IMR-90 (cell line): Measurements from ENCODE around the gene NRARP. TPM values are rescaled to one million over a fixed set of nuclear protein-coding genes. Genes with fewer than 3 reads are reported as not detected.

Experiments
- ATAC-seq: fragments of 200-7000 bp; cut with Tn5 transposase; 2 replicates; pipeline ENCODE4 v1.9.1; 2020; ENCODE audit warnings: low read depth, mild to moderate bottlenecking, moderate library complexity
- BruUV-seq: library from RNA; stranded (reverse); fragments of 400-500 nt; replicated peaks from 2 replicates; lab custom pipeline; 2021; lab: Mats Ljungman, UMichigan
- CTCF ChIA-PET: fragments of 300-600 bp; formaldehyde crosslinking; extraction: SDS; loops from one replicate; lab custom pipeline; 2021; ENCODE audit warnings: antibody characterized with exemption; lab: Yijun Ruan, JAX
- POLR2A ChIA-PET: fragments of 300-600 bp; sonication (Branson Sonifier 250); formaldehyde crosslinking; loops from one replicate; lab custom pipeline; 2022; ENCODE audit warnings: antibody characterized with exemption; ENCODE audit not compliant: unreplicated experiment; lab: Charles Lee
- DNase-seq: peaks from one replicate; pipeline ENCODE4 v3.0.0; 2013
- H2AFZ ChIP-seq: replicated peaks from 2 replicates; pipeline ENCODE3; 2013; ENCODE audit warnings: low read length, mild to moderate bottlenecking; ENCODE audit not compliant: poor library complexity
- H2AK5ac ChIP-seq: 2 replicates; pipeline ENCODE4 v1.6.1; 2013; ENCODE audit warnings: low read depth, low read length, inconsistent platforms
- H2AK9ac ChIP-seq: replicated peaks from 2 replicates; pipeline ENCODE3; 2013; ENCODE audit warnings: mild to moderate bottlenecking, low read depth, low read length, moderate library complexity; ENCODE audit not compliant: poor library complexity
- H2BK120ac ChIP-seq: 2 replicates; pipeline ENCODE4 v1.6.1; 2013; ENCODE audit warnings: low read depth, low read length, inconsistent platforms
- H2BK15ac ChIP-seq: 3 replicates; pipeline ENCODE4 v1.6.1; 2013; ENCODE audit warnings: low read depth, low read length, inconsistent platforms
- H2BK20ac ChIP-seq: 2 replicates; pipeline ENCODE4 v1.6.1; 2013; ENCODE audit warnings: low read depth, mild to moderate bottlenecking, inconsistent platforms, low read length, moderate library complexity
- H2BK5ac ChIP-seq: 2 replicates; pipeline ENCODE4 v1.6.1; 2013; ENCODE audit warnings: mild to moderate bottlenecking, low read depth, low read length, inconsistent platforms; ENCODE audit not compliant: poor library complexity, severe bottlenecking
- H3K14ac ChIP-seq: replicated peaks from 2 replicates; pipeline ENCODE4 v1.6.1; 2013; ENCODE audit warnings: low read depth, low read length, inconsistent platforms
- H3K18ac ChIP-seq: 2 replicates; pipeline ENCODE4 v1.6.1; 2013; ENCODE audit warnings: low read depth, low read length, control low read depth
- H3K23ac ChIP-seq: 2 replicates; pipeline ENCODE4 v1.6.1; 2013; ENCODE audit warnings: low read depth, low read length, inconsistent platforms
- H3K27ac ChIP-seq: 2 replicates; pipeline ENCODE4 v1.5.1; 2013; ENCODE audit warnings: mild to moderate bottlenecking, control low read depth, low read length; ENCODE audit not compliant: insufficient read depth
- H3K27me3 ChIP-seq: 2 replicates; pipeline ENCODE4 v1.6.1; 2013; ENCODE audit warnings: low read length; ENCODE audit not compliant: control insufficient read depth, insufficient read depth
- H3K36me3 ChIP-seq: 2 replicates; pipeline ENCODE4 v1.6.1; 2013; ENCODE audit warnings: low read length, mixed read lengths; ENCODE audit not compliant: control insufficient read depth, insufficient read depth
- H3K4ac ChIP-seq: 2 replicates; pipeline ENCODE4 v1.6.1; 2013; ENCODE audit warnings: low read depth, low read length, inconsistent platforms
- H3K4me1 ChIP-seq: 2 replicates; pipeline ENCODE4 v1.6.1; 2013; ENCODE audit warnings: low read length, mixed read lengths; ENCODE audit not compliant: control insufficient read depth, insufficient read depth
- H3K4me2 ChIP-seq: 2 replicates; pipeline ENCODE4 v1.6.1; 2013; ENCODE audit warnings: low read depth, mild to moderate bottlenecking, control low read depth, low read length, moderate library complexity
- H3K4me3 ChIP-seq: 2 replicates; pipeline ENCODE4 v1.5.1; 2013; ENCODE audit warnings: low read depth, mild to moderate bottlenecking, control low read depth, low read length, moderate library complexity; ENCODE audit not compliant: insufficient read depth
- H3K56ac ChIP-seq: 2 replicates; pipeline ENCODE4 v1.6.1; 2013; ENCODE audit warnings: low read length, inconsistent platforms; ENCODE audit not compliant: insufficient read depth; ENCODE audit errors: extremely low read depth
- H3K79me1 ChIP-seq, 2 experiments: 2 replicates each; pipeline ENCODE4 v1.6.1; 2013; ENCODE audit warnings: low read length in 2 of 2, inconsistent platforms in 1 of 2, low read depth in 1 of 2
- H3K9ac ChIP-seq: 2 replicates; pipeline ENCODE4 v1.6.1; 2013; ENCODE audit warnings: low read depth, low read length, control low read depth
- H3K9me1 ChIP-seq: 2 replicates; pipeline ENCODE4 v1.6.1; 2013; ENCODE audit warnings: low read length, inconsistent platforms; ENCODE audit not compliant: insufficient read depth
- H3K9me3 ChIP-seq: 2 replicates; pipeline ENCODE4 v1.6.1; 2013; ENCODE audit warnings: low read length; ENCODE audit not compliant: control insufficient read depth, insufficient read depth
- H4K20me1 ChIP-seq: 2 replicates; pipeline ENCODE4 v1.6.1; 2013; ENCODE audit warnings: low read length, inconsistent platforms; ENCODE audit not compliant: insufficient read depth
- H4K5ac ChIP-seq: 2 replicates; pipeline ENCODE4 v1.6.1; 2013; ENCODE audit warnings: mild to moderate bottlenecking, low read depth, low read length, control low read depth
- H4K8ac ChIP-seq, 2 experiments: 2 replicates each; pipeline ENCODE4 v1.6.1; 2013; ENCODE audit warnings: low read depth in 2 of 2, low read length in 2 of 2, control low read depth in 1 of 2, inconsistent platforms in 1 of 2
- H4K91ac ChIP-seq: 2 replicates; pipeline ENCODE4 v1.6.1; 2013; ENCODE audit warnings: low read depth, low read length, inconsistent platforms; ENCODE audit not compliant: insufficient read depth
- CEBPB ChIP-seq: IDR thresholded peaks from 2 replicates; pipeline ENCODE4 v1.6.1; 2012; ENCODE audit warnings: low read depth, low read length, improper control_type of control experiment
- MAFK ChIP-seq: IDR thresholded peaks from 2 replicates; pipeline ENCODE4 v1.6.1; 2012; ENCODE audit warnings: low read depth, low read length, improper control_type of control experiment
- MAZ ChIP-seq: IDR thresholded peaks from 2 replicates; pipeline ENCODE4 v1.6.1; 2012; ENCODE audit warnings: low read depth, mild to moderate bottlenecking, low read length, improper control_type of control experiment, moderate library complexity, borderline replicate concordance
- MXI1 ChIP-seq: IDR thresholded peaks from 2 replicates; pipeline ENCODE4 v1.6.1; 2012; ENCODE audit warnings: low read depth, mild to moderate bottlenecking, low read length, moderate library complexity, borderline replicate concordance
- NFE2L2 ChIP-seq: fragments of 150-350 bp; IDR thresholded peaks from 2 replicates; pipeline ENCODE4 v1.6.1; 2016; ENCODE audit warnings: low read depth, mild to moderate bottlenecking, low read length
- POLR2A ChIP-seq: IDR thresholded peaks from 2 replicates; pipeline ENCODE4 v1.6.1; 2012; ENCODE audit warnings: mild to moderate bottlenecking, low read depth, low read length
- RAD21 ChIP-seq: IDR thresholded peaks from 2 replicates; pipeline ENCODE4 v1.6.1; 2012; ENCODE audit warnings: low read length, improper control_type of control experiment
- RCOR1 ChIP-seq: IDR thresholded peaks from 2 replicates; pipeline ENCODE4 v1.6.1; 2012; ENCODE audit warnings: mild to moderate bottlenecking, low read length, improper control_type of control experiment; ENCODE audit not compliant: insufficient replicate concordance
- SMC3 ChIP-seq: fragments of 150-350 bp; IDR thresholded peaks from 2 replicates; pipeline ENCODE4 v1.6.1; 2016; ENCODE audit warnings: low read depth, mild to moderate bottlenecking, antibody characterized with exemption, low read length, moderate library complexity
- WGBS, 2 experiments: methylation state at CpG; one replicate each; pipeline versions ENCODE4 v1.1.5 to v1.1.7; 2013; ENCODE audit warnings: missing lambda C conversion rate in 2 of 2; ENCODE audit not compliant: insufficient read length in 1 of 2; ENCODE audit errors: extremely low coverage in 2 of 2; 5-methylcytosine and 5-hydroxymethylcytosine counted together
- dilution Hi-C: fragments of 300-500 bp; cut with HindIII; formaldehyde crosslinking; loops from one replicate; pipeline ENCODE4 v1.14.3; 2018; ENCODE audit warnings: low sequenced_read_pairs; ENCODE audit not compliant: unreplicated experiment
- in situ Hi-C: fragments of 300-500 bp; cut with MboI; formaldehyde crosslinking; loops from 3 replicates; pipeline ENCODE4 v1.14.3; 2019; ENCODE audit warnings: low sequenced_read_pairs, inconsistent platforms, mixed read lengths
- intact Hi-C: fragments of 100-400 bp; cut with micrococcal nuclease; formaldehyde crosslinking; loops from 2 replicates; pipeline ENCODE4 v1.10.0; 2022
- polyA plus RNA-seq, 3 experiments: library from polyadenylated mRNA; depleted of rRNA; stranded (reverse); fragments of >200 nt; gene quantifications; 2 replicates each; pipeline ENCODE4 v1.2.3, GENCODE V29; 2012; ENCODE audit warnings: low replicate concordance in 1 of 3
- total RNA-seq: library from RNA; depleted of rRNA; stranded (reverse); fragments of >200 nt; gene quantifications from 2 replicates; pipeline ENCODE4 v1.2.3, GENCODE V29; 2012
- TF ChIP-seq, protein P1 (sequence below): fragments of 150-350 bp; IDR thresholded peaks from 2 replicates; pipeline ENCODE4 v1.6.1; 2017; ENCODE audit warnings: mild to moderate bottlenecking, antibody characterized with exemption, low read length, low read depth
- TF ChIP-seq, protein P2 (sequence below): fragments of 150-350 bp; IDR thresholded peaks from 2 replicates; pipeline ENCODE4 v1.6.1; 2016; ENCODE audit warnings: low read depth, mild to moderate bottlenecking, low read length, moderate library complexity, borderline replicate concordance
- TF ChIP-seq, protein P3 (sequence below): conservative IDR thresholded peaks from 2 replicates; pipeline ENCODE4 v1.5.1; 2012; ENCODE audit warnings: mild to moderate bottlenecking, low read depth, low read length, improper control_type of control experiment

NRARP gene
- total and polyA plus RNA-seq, 2 of the 4 experiments (the other 2 are of a cell fraction) = 0.15 TPM; not detected in 1

DNA sequence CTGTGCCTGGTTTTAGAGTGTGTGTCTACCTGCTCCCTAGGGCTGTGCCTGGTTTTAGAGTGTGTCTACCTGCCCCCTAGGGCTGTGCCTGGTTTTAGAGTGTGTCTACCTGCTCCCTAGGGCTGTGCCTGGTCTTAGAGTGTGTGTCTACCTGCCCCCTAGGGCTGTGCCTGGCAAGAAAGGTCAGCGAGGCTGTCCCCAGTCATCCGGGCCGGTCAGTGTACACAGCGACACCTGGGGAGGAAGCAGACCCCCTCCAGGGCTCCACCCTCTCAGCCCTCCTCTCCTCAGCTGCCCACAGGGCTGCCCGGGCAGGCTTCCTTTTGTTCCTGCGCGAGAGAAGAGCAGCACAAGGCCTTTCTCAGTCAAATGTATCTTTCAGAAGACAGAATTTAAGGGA lies 4.1 kb downstream of the NRARP start:
- TF ChIP-seq SMC3 (no peak), CEBPB (no peak), MAFK (no peak), RAD21 (no peak), MAZ (no peak), RCOR1 (no peak), MXI1 (no peak), POLR2A (no peak), NFE2L2 (no peak)
- TF ChIP-seq, protein P1, sequence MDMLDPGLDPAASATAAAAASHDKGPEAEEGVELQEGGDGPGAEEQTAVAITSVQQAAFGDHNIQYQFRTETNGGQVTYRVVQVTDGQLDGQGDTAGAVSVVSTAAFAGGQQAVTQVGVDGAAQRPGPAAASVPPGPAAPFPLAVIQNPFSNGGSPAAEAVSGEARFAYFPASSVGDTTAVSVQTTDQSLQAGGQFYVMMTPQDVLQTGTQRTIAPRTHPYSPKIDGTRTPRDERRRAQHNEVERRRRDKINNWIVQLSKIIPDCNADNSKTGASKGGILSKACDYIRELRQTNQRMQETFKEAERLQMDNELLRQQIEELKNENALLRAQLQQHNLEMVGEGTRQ = no peak
- TF ChIP-seq, protein P2, sequence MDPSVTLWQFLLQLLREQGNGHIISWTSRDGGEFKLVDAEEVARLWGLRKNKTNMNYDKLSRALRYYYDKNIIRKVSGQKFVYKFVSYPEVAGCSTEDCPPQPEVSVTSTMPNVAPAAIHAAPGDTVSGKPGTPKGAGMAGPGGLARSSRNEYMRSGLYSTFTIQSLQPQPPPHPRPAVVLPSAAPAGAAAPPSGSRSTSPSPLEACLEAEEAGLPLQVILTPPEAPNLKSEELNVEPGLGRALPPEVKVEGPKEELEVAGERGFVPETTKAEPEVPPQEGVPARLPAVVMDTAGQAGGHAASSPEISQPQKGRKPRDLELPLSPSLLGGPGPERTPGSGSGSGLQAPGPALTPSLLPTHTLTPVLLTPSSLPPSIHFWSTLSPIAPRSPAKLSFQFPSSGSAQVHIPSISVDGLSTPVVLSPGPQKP = no peak
- TF ChIP-seq, protein P3, sequence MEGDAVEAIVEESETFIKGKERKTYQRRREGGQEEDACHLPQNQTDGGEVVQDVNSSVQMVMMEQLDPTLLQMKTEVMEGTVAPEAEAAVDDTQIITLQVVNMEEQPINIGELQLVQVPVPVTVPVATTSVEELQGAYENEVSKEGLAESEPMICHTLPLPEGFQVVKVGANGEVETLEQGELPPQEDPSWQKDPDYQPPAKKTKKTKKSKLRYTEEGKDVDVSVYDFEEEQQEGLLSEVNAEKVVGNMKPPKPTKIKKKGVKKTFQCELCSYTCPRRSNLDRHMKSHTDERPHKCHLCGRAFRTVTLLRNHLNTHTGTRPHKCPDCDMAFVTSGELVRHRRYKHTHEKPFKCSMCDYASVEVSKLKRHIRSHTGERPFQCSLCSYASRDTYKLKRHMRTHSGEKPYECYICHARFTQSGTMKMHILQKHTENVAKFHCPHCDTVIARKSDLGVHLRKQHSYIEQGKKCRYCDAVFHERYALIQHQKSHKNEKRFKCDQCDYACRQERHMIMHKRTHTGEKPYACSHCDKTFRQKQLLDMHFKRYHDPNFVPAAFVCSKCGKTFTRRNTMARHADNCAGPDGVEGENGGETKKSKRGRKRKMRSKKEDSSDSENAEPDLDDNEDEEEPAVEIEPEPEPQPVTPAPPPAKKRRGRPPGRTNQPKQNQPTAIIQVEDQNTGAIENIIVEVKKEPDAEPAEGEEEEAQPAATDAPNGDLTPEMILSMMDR = no peak
- H2AK5ac ChIP-seq = no peak overlapping the region
- H2AK9ac ChIP-seq = no peak overlapping the region
- in situ Hi-C loops = no loop called here
- H3K36me3 ChIP-seq = no peaks in the 10 kb centered on the region
- ATAC-seq = no peak
- H2BK15ac ChIP-seq = no peak overlapping the region
- 86% methylated on average over 4 of the region's 7 CpGs; no CpG with 5 or more reads in 1 of the 2 experiments for WGBS, 2 experiments
- H3K4me3 ChIP-seq = no peak overlapping the region
- no peak overlapping the region for H2AFZ ChIP-seq
- no peak overlapping the region for H3K4ac ChIP-seq
- intact Hi-C loops = no loop called here
- ChIA-PET CTCF (no interaction called here), POLR2A (no interaction called here)
- BruUV-seq = no TSS peak
- no peak overlapping the region for H2BK5ac ChIP-seq
- dilution Hi-C loops = no loop called here
- no peaks in the 10 kb centered on the region for H3K79me1 ChIP-seq
- H4K20me1 ChIP-seq = peaks cover 4% of the 10 kb centered on the region; the same call in 1 of the 2 replicates
- H3K9me1 ChIP-seq = no peaks in the 10 kb centered on the region
- peaks cover 3% of the 10 kb centered on the region for H3K4me1 ChIP-seq
- H3K18ac ChIP-seq = no peak overlapping the region
- H3K56ac ChIP-seq = no peak overlapping the region
- H4K91ac ChIP-seq = no peak overlapping the region
- H3K27ac ChIP-seq = no peak overlapping the region
- no peak overlapping the region for H3K14ac ChIP-seq
- H3K9ac ChIP-seq = no peak overlapping the region
- H3K9me3 ChIP-seq = peaks cover 5% of the 10 kb centered on the region; the same call in 1 of the 2 replicates
- no peak for DNase-seq
- H2BK120ac ChIP-seq = no peak overlapping the region
- H3K27me3 ChIP-seq = peaks cover 33% of the 10 kb centered on the region
- no peak overlapping the region for H4K5ac ChIP-seq
- H3K4me2 ChIP-seq = no peak overlapping the region
- no peak overlapping the region for H4K8ac ChIP-seq
- no peak overlapping the region for H3K23ac ChIP-seq
- no peak overlapping the region for H2BK20ac ChIP-seq
